GM12872 (cell line): Measurements from ENCODE around the gene PPARGC1A.

ENCODE experiments used
- CTCF ChIP-seq: IDR thresholded peaks from 3 replicates; pipeline ENCODE4 v1.5.1; 2011; ENCODE audit warnings: low read depth, mild to moderate bottlenecking, low read length, moderate library complexity; ENCODE audit not compliant: insufficient read depth

The PPARGC1A gene

GRCh38 chr4:23782778-23783437, 106.9 kb downstream of the PPARGC1A start:
- TF ChIP-seq CTCF = no peak

- TF ChIP-seq CTCF = no peak
Measured at GRCh38 chr4:23779839-23780238, 110.0 kb downstream of the PPARGC1A start.

- TF ChIP-seq CTCF = no peak
Measured at GRCh38 chr4:23779422-23779821, 110.4 kb downstream of the PPARGC1A start.

- no peak for TF ChIP-seq CTCF
Measured at GRCh38 chr4:23775694-23776093, 114.2 kb downstream of the PPARGC1A start.

GRCh38 chr4:23774909-23775308, 114.9 kb downstream of the PPARGC1A start:
- no peak for TF ChIP-seq CTCF

GRCh38 chr4:23773884-23774636, 115.8 kb downstream of the PPARGC1A start:
- TF ChIP-seq CTCF = no peak

- TF ChIP-seq CTCF = no peak
Measured at GRCh38 chr4:23770011-23770410, 119.8 kb downstream of the PPARGC1A start.
